K562 (cell line): Measurements from ENCODE around the gene PSD2. TPM values are rescaled to one million over a fixed set of nuclear protein-coding genes. Genes with fewer than 3 reads are reported as not detected.

ENCODE experiments used
- BRD4 ChIP-seq: fragments of 200-600 bp; sonication (generic); IDR thresholded peaks from 2 replicates; pipeline ENCODE4 v1.6.1; 2017; ENCODE audit warnings: inconsistent platforms
- CBFB ChIP-seq: sonication (generic); formaldehyde crosslinking; IDR thresholded peaks from 2 replicates; pipeline ENCODE4 v1.4.0; 2020; ENCODE audit warnings: mild to moderate bottlenecking, missing genetic modification reagents
- CBX2 ChIP-seq: fragments of 200-600 bp; sonication (generic); IDR thresholded peaks from one replicate; pipeline ENCODE4 v1.6.1; 2012; ENCODE audit warnings: mild to moderate bottlenecking, low read length, inconsistent platforms; ENCODE audit not compliant: insufficient read depth, poor library complexity, severe bottlenecking
- CBX3 ChIP-seq, 2 experiments: IDR thresholded peaks; 1 replicate in 1 of 2; 2 replicates in 1 of 2; pipeline ENCODE4 v1.6.1; 2012; ENCODE audit warnings: inconsistent platforms in 2 of 2, low read length in 2 of 2, borderline replicate concordance in 1 of 2, control low read depth in 1 of 2
- CXXC5 ChIP-seq: fragments of 250-450 bp; sonication (Bioruptor Pico); IDR thresholded peaks from 2 replicates; pipeline ENCODE4 v1.8.0; 2022; ENCODE audit warnings: inconsistent platforms, mild to moderate bottlenecking, moderate library complexity
- FOXJ2 ChIP-seq: fragments of 200-800 bp; sonication (Bioruptor generic); IDR thresholded peaks from 2 replicates; pipeline ENCODE4 v1.6.1; 2016; ENCODE audit warnings: missing genetic modification characterization, missing compliant biosample characterization
- FUS ChIP-seq: fragments of 200-400 bp; formaldehyde crosslinking; optimal IDR thresholded peaks from 2 replicates; pipeline ENCODE3; 2017; ENCODE audit warnings: low read depth, low read length
- HNRNPK ChIP-seq: fragments of 200-400 bp; formaldehyde crosslinking; IDR thresholded peaks from one replicate; pipeline ENCODE4 v1.6.1; 2018; ENCODE audit warnings: mild to moderate bottlenecking, low read depth, low read length; ENCODE audit not compliant: poor library complexity, severe bottlenecking
- JUN ChIP-seq, 2 experiments: sonication (generic) in 1 of 2; formaldehyde crosslinking in 1 of 2; IDR thresholded peaks; 2 replicates each; pipeline versions ENCODE4 v1.6.1 to v1.8.0; 2012 to 2022; ENCODE audit warnings: borderline replicate concordance in 2 of 2, mild to moderate bottlenecking in 2 of 2, improper control_type of control experiment in 1 of 2, low read depth in 1 of 2, low read length in 1 of 2, missing genetic modification reagents in 1 of 2
- KAT7 ChIP-seq: sonication (generic); formaldehyde crosslinking; IDR thresholded peaks from 2 replicates; pipeline ENCODE4 v1.8.0; 2022; ENCODE audit warnings: missing genetic modification reagents, mild to moderate bottlenecking, borderline replicate concordance
- MCM7 ChIP-seq, 2 experiments: fragments of 450-650 bp; IDR thresholded peaks; 2 replicates each; pipeline ENCODE4 v1.6.1; 2016 to 2018
- NCOA2 ChIP-seq, 2 experiments: fragments of 450-650 bp; IDR thresholded peaks; 2 replicates each; pipeline ENCODE4 v1.6.1; 2018; ENCODE audit warnings: mild to moderate bottlenecking in 2 of 2, moderate library complexity in 1 of 2; ENCODE audit not compliant: partially characterized antibody in 2 of 2
- NCOR1 ChIP-seq: fragments of 450-650 bp; IDR thresholded peaks from 2 replicates; pipeline ENCODE4 v1.6.1; 2016; ENCODE audit warnings: mild to moderate bottlenecking, moderate library complexity
- PHTF2 ChIP-seq: fragments of 250-450 bp; sonication (Bioruptor Pico); IDR thresholded peaks from 2 replicates; pipeline ENCODE4 v1.5.0; 2021; ENCODE audit warnings: mild to moderate bottlenecking
- PURB ChIP-seq: sonication (generic); formaldehyde crosslinking; IDR thresholded peaks from 2 replicates; pipeline ENCODE4 v1.9.0; 2021; ENCODE audit warnings: low read depth, mild to moderate bottlenecking, missing genetic modification reagents
- RBBP5 ChIP-seq: fragments of 200-600 bp; sonication (generic); IDR thresholded peaks from 2 replicates; pipeline ENCODE4 v1.6.1; 2012; ENCODE audit warnings: borderline replicate concordance, mild to moderate bottlenecking, low read length, control low read depth, inconsistent platforms; ENCODE audit not compliant: insufficient read depth, poor library complexity, severe bottlenecking
- RBM17 ChIP-seq: fragments of 200-400 bp; formaldehyde crosslinking; IDR thresholded peaks from 2 replicates; pipeline ENCODE4 v1.6.1; 2017; ENCODE audit warnings: low read depth, mild to moderate bottlenecking, low read length, borderline replicate concordance
- SMAD2 ChIP-seq: fragments of 150-350 bp; IDR thresholded peaks from 2 replicates; pipeline ENCODE4 v1.6.1; 2014; ENCODE audit warnings: low read depth, mild to moderate bottlenecking, low read length
- STAT5B ChIP-seq: fragments of 250-450 bp; sonication (Bioruptor Pico); IDR thresholded peaks from 2 replicates; pipeline ENCODE4 v1.8.0; 2021; ENCODE audit warnings: mild to moderate bottlenecking, inconsistent platforms
- TRIM28 ChIP-seq: fragments of 450-650 bp; IDR thresholded peaks from 2 replicates; pipeline ENCODE4 v1.6.1; 2017
- TSC22D4 ChIP-seq: fragments of 450-650 bp; IDR thresholded peaks from 2 replicates; pipeline ENCODE4 v1.6.1; 2016; ENCODE audit warnings: missing genetic modification characterization, missing biosample characterization, control low read depth
- ZEB2 ChIP-seq: fragments of 450-650 bp; IDR thresholded peaks from 2 replicates; pipeline ENCODE4 v1.6.1; 2016
- ZFX ChIP-seq: sonication (generic); formaldehyde crosslinking; IDR thresholded peaks from 2 replicates; pipeline ENCODE4 v1.8.0; 2022; ENCODE audit warnings: mild to moderate bottlenecking, missing genetic modification reagents, moderate library complexity
- ZNF41 ChIP-seq: fragments of 250-450 bp; sonication (Bioruptor Pico); conservative IDR thresholded peaks from 2 replicates; pipeline ENCODE4 v1.4.0; 2020; ENCODE audit warnings: mild to moderate bottlenecking
- ZNF75A ChIP-seq: fragments of 450-650 bp; formaldehyde crosslinking; IDR thresholded peaks from 2 replicates; pipeline ENCODE4 v1.4.0; 2020; ENCODE audit warnings: mild to moderate bottlenecking
- ZNF780A ChIP-seq: fragments of 250-450 bp; sonication (Bioruptor Pico); IDR thresholded peaks from 2 replicates; pipeline ENCODE4 v1.5.0; 2021; ENCODE audit warnings: mild to moderate bottlenecking
- ZZZ3 ChIP-seq: fragments of 450-650 bp; IDR thresholded peaks from 2 replicates; pipeline ENCODE4 v1.6.1; 2016; ENCODE audit warnings: antibody characterized with exemption, mild to moderate bottlenecking, moderate library complexity
- polyA plus RNA-seq, 8 experiments: library from polyadenylated mRNA; depleted of rRNA in 4 of 8; stranded (reverse) in 5 of 8; unstranded in 3 of 8; fragments of >200 nt; fragmentation: Nextera tagmentation in 2 of 8; fragmentation: Illumina TruSeq in 1 of 8; extraction: Ambion mirVana in 2 of 8; extraction: Trizol in 1 of 8; gene quantifications; 2 replicates each; pipeline versions ENCODE4 v1.2.1 to v1.2.3, GENCODE V29; 2011 to 2014; ENCODE audit warnings: inconsistent platforms in 1 of 8, missing spikeins in 1 of 8
- total RNA-seq, 7 experiments: library from RNA; depleted of rRNA in 6 of 7; stranded (reverse); fragments of >200 nt in 6 of 7; fragmentation: Illumina TruSeq in 2 of 7; extraction: Trizol in 2 of 7; gene quantifications; 2 replicates each; pipeline versions ENCODE4 v1.2.1 to v1.2.3, GENCODE V29; 2011 to 2021; ENCODE audit warnings: low replicate concordance in 1 of 7
- TF ChIP-seq, protein P1 (sequence below): fragments of 250-450 bp; sonication (Bioruptor Pico); IDR thresholded peaks from 2 replicates; pipeline ENCODE4 v1.5.0; 2022; ENCODE audit warnings: mild to moderate bottlenecking

Gene PSD2
- total and polyA plus RNA-seq, 9 of the 15 experiments (the other 6 are each of a cell fraction or from before 2014, with no cell fraction given): 0.01 to 0.09 (median 0.04) TPM; not detected in 4

GRCh38 chr5:139765409-139766217, 30.0 kb upstream of the PSD2 start (continued):
- no peak for TF ChIP-seq JUN (IDR thresholded peaks at IDR 0.05; ENCODE audit: borderline replicate concordance, low read depth, low read length)
- TF ChIP-seq JUN (CRISPR knock-in tag; IDR thresholded peaks at IDR 0.05; ENCODE audit: borderline replicate concordance): no peak; the same call in 1 of the 2 replicates
- TF ChIP-seq PHTF2: no peak
- no peak for TF ChIP-seq STAT5B (CRISPR knock-in tag)
- TF ChIP-seq RBBP5: no peak
- TF ChIP-seq SMAD2: no peak
- peak; percentile 41 for TF ChIP-seq HNRNPK
- TF ChIP-seq CBFB (CRISPR knock-in tag): no peak
- peak; percentile 88; the same call in 1 of the 2 replicates for TF ChIP-seq KAT7
- TF ChIP-seq CXXC5 (CRISPR knock-in tag): peak; percentile 78
- TF ChIP-seq FOXJ2: no peak
- TF ChIP-seq CBX3 (IDR thresholded peaks at IDR 0.05; ENCODE audit: borderline replicate concordance in 1 of 2, low read length in 2 of 2): no peak; a peak in 1 of 3 replicates
- TF ChIP-seq NCOA2 (IDR thresholded peaks at IDR 0.05; ENCODE audit: partially characterized antibody in 2 of 2): no peak
- no peak for TF ChIP-seq FUS
- no peak for TF ChIP-seq BRD4
- TF ChIP-seq NCOR1: no peak
- no peak for TF ChIP-seq CBX2
- TF ChIP-seq TRIM28: no peak
- no peak for TF ChIP-seq TSC22D4 (tag)
- TF ChIP-seq ZNF41 (CRISPR knock-in tag): no peak
- no peak; the same call in 1 of the 2 replicates for TF ChIP-seq ZFX (CRISPR knock-in tag)
- TF ChIP-seq, protein P1, sequence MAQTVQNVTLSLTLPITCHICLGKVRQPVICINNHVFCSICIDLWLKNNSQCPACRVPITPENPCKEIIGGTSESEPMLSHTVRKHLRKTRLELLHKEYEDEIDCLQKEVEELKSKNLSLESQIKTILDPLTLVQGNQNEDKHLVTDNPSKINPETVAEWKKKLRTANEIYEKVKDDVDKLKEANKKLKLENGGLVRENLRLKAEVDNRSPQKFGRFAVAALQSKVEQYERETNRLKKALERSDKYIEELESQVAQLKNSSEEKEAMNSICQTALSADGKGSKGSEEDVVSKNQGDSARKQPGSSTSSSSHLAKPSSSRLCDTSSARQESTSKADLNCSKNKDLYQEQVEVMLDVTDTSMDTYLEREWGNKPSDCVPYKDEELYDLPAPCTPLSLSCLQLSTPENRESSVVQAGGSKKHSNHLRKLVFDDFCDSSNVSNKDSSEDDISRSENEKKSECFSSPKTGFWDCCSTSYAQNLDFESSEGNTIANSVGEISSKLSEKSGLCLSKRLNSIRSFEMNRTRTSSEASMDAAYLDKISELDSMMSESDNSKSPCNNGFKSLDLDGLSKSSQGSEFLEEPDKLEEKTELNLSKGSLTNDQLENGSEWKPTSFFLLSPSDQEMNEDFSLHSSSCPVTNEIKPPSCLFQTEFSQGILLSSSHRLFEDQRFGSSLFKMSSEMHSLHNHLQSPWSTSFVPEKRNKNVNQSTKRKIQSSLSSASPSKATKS (CRISPR knock-in tag): no peak
- no peak for TF ChIP-seq PURB
- TF ChIP-seq MCM7 (IDR thresholded peaks at IDR 0.05): no peak
- TF ChIP-seq RBM17: no peak
- TF ChIP-seq ZNF780A (CRISPR knock-in tag): no peak
- TF ChIP-seq ZZZ3: no peak
- no peak for TF ChIP-seq ZEB2
- TF ChIP-seq ZNF75A (CRISPR knock-in tag): no peak
